DOHH2 (cell line): ENCODE measurements around the gene PYGO1.

ENCODE experiments used
- H3F3A ChIP-seq: fragments of 200-600 bp; sonication (generic), shearing (Covaris generic); 2 replicates; pipeline ENCODE4 v1.6.0; 2016; ENCODE audit warnings: antibody characterized with exemption, mild to moderate bottlenecking; ENCODE audit not compliant: control insufficient read depth, insufficient read depth
- H3K27ac ChIP-seq: fragments of 200-600 bp; sonication (generic); 2 replicates; pipeline ENCODE4 v1.5.1; 2014; ENCODE audit warnings: low read depth, mild to moderate bottlenecking, low read length, moderate library complexity
- H3K27me3 ChIP-seq: fragments of 200-600 bp; sonication (generic); 2 replicates; pipeline ENCODE4 v1.6.1; 2014; ENCODE audit warnings: mild to moderate bottlenecking, low read length, mixed read lengths; ENCODE audit not compliant: control insufficient read depth
- H3K36me3 ChIP-seq: fragments of 200-600 bp; sonication (generic); 2 replicates; pipeline ENCODE4 v1.6.1; 2014; ENCODE audit warnings: mild to moderate bottlenecking, low read length, moderate library complexity, mixed read lengths; ENCODE audit not compliant: control insufficient read depth
- H3K4me1 ChIP-seq: fragments of 200-600 bp; sonication (generic); 2 replicates; pipeline ENCODE4 v1.6.1; 2014; ENCODE audit warnings: mild to moderate bottlenecking, low read length, mixed read lengths; ENCODE audit not compliant: control insufficient read depth
- H3K4me2 ChIP-seq: fragments of 200-600 bp; sonication (generic); 2 replicates; pipeline ENCODE4 v1.6.0; 2014; ENCODE audit warnings: mild to moderate bottlenecking, low read length, moderate library complexity
- H3K4me3 ChIP-seq: fragments of 200-600 bp; sonication (generic); 2 replicates; pipeline ENCODE4 v1.5.1; 2014; ENCODE audit warnings: mild to moderate bottlenecking, low read length, mixed read lengths
- H3K79me2 ChIP-seq: fragments of 200-600 bp; sonication (generic); 2 replicates; pipeline ENCODE4 v1.6.1; 2014; ENCODE audit warnings: mild to moderate bottlenecking, low read length, mixed read lengths; ENCODE audit not compliant: control insufficient read depth
- H3K9me2 ChIP-seq: fragments of 200-600 bp; sonication (generic); replicated peaks from 2 replicates; pipeline ENCODE4 v1.6.1; 2014; ENCODE audit warnings: mild to moderate bottlenecking, low read length, mixed read lengths; ENCODE audit not compliant: control insufficient read depth
- H3K9me3 ChIP-seq: fragments of 200-600 bp; sonication (generic); 2 replicates; pipeline ENCODE4 v1.6.1; 2014; ENCODE audit warnings: antibody characterized with exemption, low read length, mixed read lengths; ENCODE audit not compliant: control insufficient read depth, insufficient read depth
- H4K20me1 ChIP-seq: fragments of 200-600 bp; sonication (generic); 2 replicates; pipeline ENCODE4 v1.6.0; 2014; ENCODE audit warnings: low read depth, mild to moderate bottlenecking, antibody characterized with exemption, low read length, moderate library complexity; ENCODE audit not compliant: control insufficient read depth, insufficient read depth
- CTCF ChIP-seq: fragments of 200-600 bp; sonication (generic); IDR thresholded peaks from one replicate; pipeline ENCODE4 v1.5.1; 2014; ENCODE audit warnings: antibody characterized with exemption, mild to moderate bottlenecking, low read depth, low read length; ENCODE audit not compliant: poor library complexity, severe bottlenecking
- EZH2phosphoT487 ChIP-seq: fragments of 200-600 bp; sonication (generic); IDR thresholded peaks from 2 replicates; pipeline ENCODE4 v1.6.1; 2017; ENCODE audit warnings: borderline replicate concordance, mild to moderate bottlenecking, antibody characterized with exemption, low read length, moderate library complexity, mixed read lengths

Gene PYGO1

GRCh38 chr15:55546718-55547117, 41.4 kb downstream of the PYGO1 start:
- Histone ChIP-seq H3K27me3 (peaks cover 9% of the 10 kb centered on the region), H4K20me1 (no peaks in the 10 kb centered on the region), H3K9me3 (no peaks in the 10 kb centered on the region), H3K79me2 (no peaks in the 10 kb centered on the region), H3K4me3 (no peak overlapping the region), H3K9me2 (no peaks in the 10 kb centered on the region), H3K4me2 (no peak overlapping the region), H3K36me3 (no peaks in the 10 kb centered on the region), H3K4me1 (no peaks in the 10 kb centered on the region), H3K27ac (no peak overlapping the region), H3F3A (no peaks in the 10 kb centered on the region)
- TF ChIP-seq EZH2phosphoT487 (no peak), CTCF (no peak)

- no peaks in the 10 kb centered on the region for H3K79me2 ChIP-seq
- H3K4me1 ChIP-seq = no peaks in the 10 kb centered on the region
- no peaks in the 10 kb centered on the region for H3F3A ChIP-seq
- H3K4me2 ChIP-seq = no peak overlapping the region
- no peaks in the 10 kb centered on the region; the same call in 1 of the 2 replicates for H3K27me3 ChIP-seq
- H3K4me3 ChIP-seq = no peak overlapping the region
- no peaks in the 10 kb centered on the region for H3K9me2 ChIP-seq
- H3K36me3 ChIP-seq = no peaks in the 10 kb centered on the region
- no peaks in the 10 kb centered on the region for H4K20me1 ChIP-seq
- no peak overlapping the region for H3K27ac ChIP-seq
- TF ChIP-seq EZH2phosphoT487 (no peak), CTCF (no peak)
- H3K9me3 ChIP-seq = no peaks in the 10 kb centered on the region
Observed at GRCh38 chr15:55535436-55535835, 52.7 kb downstream of the PYGO1 start.

GRCh38 chr15:55532944-55533343, 55.2 kb downstream of the PYGO1 start:
- Histone ChIP-seq H3K4me2 (no peak overlapping the region), H3K9me2 (no peaks in the 10 kb centered on the region), H3K9me3 (no peaks in the 10 kb centered on the region), H3K4me3 (no peak overlapping the region), H4K20me1 (no peaks in the 10 kb centered on the region), H3K36me3 (no peaks in the 10 kb centered on the region), H3K27me3 (no peaks in the 10 kb centered on the region; the same call in 1 of the 2 replicates), H3F3A (no peaks in the 10 kb centered on the region), H3K4me1 (no peaks in the 10 kb centered on the region), H3K27ac (no peak overlapping the region), H3K79me2 (no peaks in the 10 kb centered on the region)
- TF ChIP-seq EZH2phosphoT487 (no peak), CTCF (no peak)

GRCh38 chr15:55530861-55531313, 57.3 kb downstream of the PYGO1 start:
- no peaks in the 10 kb centered on the region; the same call in 1 of the 2 replicates for H3K27me3 ChIP-seq
- H3K4me2 ChIP-seq = no peak overlapping the region
- TF ChIP-seq EZH2phosphoT487 (no peak), CTCF (no peak)
- peaks cover 4% of the 10 kb centered on the region for H3K4me1 ChIP-seq
- H3K9me2 ChIP-seq = no peaks in the 10 kb centered on the region
- no peak overlapping the region for H3K27ac ChIP-seq
- H3K4me3 ChIP-seq = no peak overlapping the region
- no peaks in the 10 kb centered on the region for H3F3A ChIP-seq
- H3K79me2 ChIP-seq = no peaks in the 10 kb centered on the region
- no peaks in the 10 kb centered on the region for H4K20me1 ChIP-seq
- H3K36me3 ChIP-seq = no peaks in the 10 kb centered on the region
- no peaks in the 10 kb centered on the region for H3K9me3 ChIP-seq
